NCI-H146 treated with DMSO at 0.1 percent for 48 hours (cell line): ENCODE data around the gene ARFGEF3.
A peak's percentile ranks its signal among the peaks of the same experiment; 100 is the strongest.

Experiments used
- DNase-seq: peaks from one replicate; lab custom pipeline; 2025; ENCODE audit not compliant: unreplicated experiment; lab: John Stamatoyannopoulos, UW

Gene ARFGEF3

GRCh38 chr6:138238368-138238767 lies 76.6 kb downstream of the ARFGEF3 start:
- DNase-seq, result no peak

GRCh38 chr6:138239774-138240173 lies 78.0 kb downstream of the ARFGEF3 start:
- peak; percentile 23 for DNase-seq

- peak; percentile 93 for DNase-seq
Observed at GRCh38 chr6:138240476-138241245, 78.9 kb downstream of the ARFGEF3 start.

GRCh38 chr6:138241381-138241780 lies 79.6 kb downstream of the ARFGEF3 start:
- no peak for DNase-seq

GRCh38 chr6:138241934-138242333 lies 80.2 kb downstream of the ARFGEF3 start:
- no peak for DNase-seq

- peak; percentile 85 for DNase-seq
Observed at GRCh38 chr6:138242987-138243592, 81.4 kb downstream of the ARFGEF3 start.

- no peak for DNase-seq
Observed at GRCh38 chr6:138245751-138246150, 84.0 kb downstream of the ARFGEF3 start.

GRCh38 chr6:138246650-138247440 lies 85.1 kb downstream of the ARFGEF3 start:
- DNase-seq, result no peak

GRCh38 chr6:138248011-138248410 lies 86.3 kb downstream of the ARFGEF3 start:
- DNase-seq, result no peak

GRCh38 chr6:138248878-138249277 lies 87.1 kb downstream of the ARFGEF3 start:
- no peak for DNase-seq

- no peak for DNase-seq
Observed at GRCh38 chr6:138250053-138250452, 88.3 kb downstream of the ARFGEF3 start.

- no peak for DNase-seq
Observed at GRCh38 chr6:138250513-138251247, 88.9 kb downstream of the ARFGEF3 start.

GRCh38 chr6:138253731-138254130 lies 92.0 kb downstream of the ARFGEF3 start:
- no peak for DNase-seq

GRCh38 chr6:138255443-138255842 lies 93.7 kb downstream of the ARFGEF3 start:
- DNase-seq, result no peak

- no peak for DNase-seq
Observed at GRCh38 chr6:138257638-138258040, 95.9 kb downstream of the ARFGEF3 start.

GRCh38 chr6:138258197-138258596 lies 96.5 kb downstream of the ARFGEF3 start:
- no peak for DNase-seq

- DNase-seq, result no peak
Observed at GRCh38 chr6:138258991-138259390, 97.3 kb downstream of the ARFGEF3 start.

- no peak for DNase-seq
Observed at GRCh38 chr6:138261116-138261780, 99.5 kb downstream of the ARFGEF3 start.

- no peak for DNase-seq
Observed at GRCh38 chr6:138263963-138264362, 102.2 kb downstream of the ARFGEF3 start.

- DNase-seq, result no peak
Observed at GRCh38 chr6:138264372-138264880, 102.7 kb downstream of the ARFGEF3 start.
